ENCODE results near the gene SULT2B1.
"Not testable (repeated sequence)": the region's sequence is repeated elsewhere in the genome, so short reads cannot be mapped to it uniquely, and the experiment has no call there.

The SULT2B1 gene

GRCh38 chr19:48551437-48552302 lies at the start of gene SULT2B1:
TSS of gene SULT2B1 (plus strand) at chr19:48552172. CDS start at chr19:48552253, 81 bp downstream.
- DNase-seq (ENCODE audit: low read depth in 2 of 2) = no peak

- DNase-seq (ENCODE audit: low read depth in 2 of 2) = no peak
Observed at GRCh38 chr19:48502350-48503018, 49.5 kb upstream of the SULT2B1 start.

GRCh38 chr19:48506138-48506733 lies 45.7 kb upstream of the SULT2B1 start:
- DNase-seq (ENCODE audit: low read depth in 2 of 2) = no peak

GRCh38 chr19:48507911-48508439 lies 44.0 kb upstream of the SULT2B1 start:
- DNase-seq (ENCODE audit: low read depth in 2 of 2) = no peak

- DNase-seq (ENCODE audit: low read depth in 2 of 2) = no peak
Observed at GRCh38 chr19:48508729-48509411, 43.1 kb upstream of the SULT2B1 start.

- DNase-seq (ENCODE audit: low read depth in 2 of 2) = no peak
Observed at GRCh38 chr19:48509467-48510194, 42.3 kb upstream of the SULT2B1 start.

GRCh38 chr19:48510421-48511268 lies 41.3 kb upstream of the SULT2B1 start:
- DNase-seq (ENCODE audit: low read depth in 2 of 2) = no peak

- DNase-seq (ENCODE audit: low read depth in 2 of 2) = no peak
Observed at GRCh38 chr19:48511321-48511731, 40.6 kb upstream of the SULT2B1 start.

GRCh38 chr19:48511800-48512503 lies 40.0 kb upstream of the SULT2B1 start, which contains the start of gene LMTK3:
TSS of gene LMTK3 (minus strand) at chr19:48511835. CDS start at chr19:48511576, 259 bp downstream.
- no peak for DNase-seq (ENCODE audit: low read depth in 2 of 2)

GRCh38 chr19:48512504-48513288 lies 39.3 kb upstream of the SULT2B1 start:
- no peak for DNase-seq (ENCODE audit: low read depth in 2 of 2)

- DNase-seq (ENCODE audit: low read depth in 2 of 2) = no peak
Observed at GRCh38 chr19:48513289-48514122, 38.5 kb upstream of the SULT2B1 start.

- no peak for DNase-seq (ENCODE audit: low read depth in 2 of 2)
Observed at GRCh38 chr19:48514123-48514458, 37.9 kb upstream of the SULT2B1 start.

GRCh38 chr19:48516536-48516935 lies 35.4 kb upstream of the SULT2B1 start:
- no peak for DNase-seq (ENCODE audit: low read depth in 2 of 2)

GRCh38 chr19:48518207-48518606 lies 33.8 kb upstream of the SULT2B1 start:
- DNase-seq (ENCODE audit: low read depth in 2 of 2) = no peak

GRCh38 chr19:48519426-48519825 lies 32.5 kb upstream of the SULT2B1 start:
- not testable (repeated sequence) for DNase-seq (ENCODE audit: low read depth in 2 of 2)

GRCh38 chr19:48520134-48520533 lies 31.8 kb upstream of the SULT2B1 start:
- DNase-seq (ENCODE audit: low read depth in 2 of 2) = no peak

- no peak for DNase-seq (ENCODE audit: low read depth in 2 of 2)
Observed at GRCh38 chr19:48524221-48524620, 27.8 kb upstream of the SULT2B1 start.

- DNase-seq (ENCODE audit: low read depth in 2 of 2) = no peak
Observed at GRCh38 chr19:48524732-48525131, 27.2 kb upstream of the SULT2B1 start.
